Diencephalon (tissue), 1 donor: Measurements from ENCODE around the gene DDAH2. TPM values are rescaled to one million over a fixed set of nuclear protein-coding genes. Genes with fewer than 3 reads are reported as not detected.

Source experiments
- small RNA-seq: library from RNA; depleted of rRNA; stranded (forward); fragments of <200 nt; gene quantifications from one replicate; pipeline ENCODE3, GENCODE V24; 2014
- total RNA-seq: library from RNA; depleted of rRNA; stranded (reverse); fragments of >200 nt; gene quantifications from one replicate; pipeline ENCODE4 v1.2.3, GENCODE V29; 2014

Gene DDAH2
- 86.3 TPM for total RNA-seq

GRCh38 chr6:31728767-31729514 is at the start of gene DDAH2:
TSS of gene DDAH2 (minus strand) at chr6:31729299. CDS start at chr6:31729161, 138 bp downstream.

GRCh38 chr6:31776989-31777666 is 48.0 kb upstream of the DDAH2 start, which contains the start of gene VWA7:
TSS of gene VWA7 (minus strand) at chr6:31777328. CDS start at chr6:31776779, 549 bp downstream.

GRCh38 chr6:31762356-31762755 is 33.3 kb upstream of the DDAH2 start, which contains the start of gene SAPCD1:
TSS of gene SAPCD1 (plus strand) at chr6:31762656. CDS start at chr6:31763055, 399 bp downstream.

GRCh38 chr6:31739639-31740396 is 10.7 kb upstream of the DDAH2 start, which contains the start of gene MSH5:
TSS of gene MSH5 (plus strand) at chr6:31740005. CDS start at chr6:31740467, 462 bp downstream.

GRCh38 chr6:31736021-31736767 is 7.1 kb upstream of the DDAH2 start, which contains the start of gene CLIC1:
TSS of gene CLIC1 (minus strand) at chr6:31736530. CDS start at chr6:31736300, 230 bp downstream.

GRCh38 chr6:31723245-31723979 is 5.7 kb downstream of the DDAH2 start, which contains the start of gene MPIG6B:
TSS of gene MPIG6B (plus strand) at chr6:31723373. CDS start at chr6:31723384, 11 bp downstream.

GRCh38 chr6:31721351-31722020 is 7.6 kb downstream of the DDAH2 start, which contains the start of gene LY6G6C:
TSS of gene LY6G6C (minus strand) at chr6:31721746. CDS start at chr6:31721679, 67 bp downstream.

GRCh38 chr6:31715022-31715958 is 13.8 kb downstream of the DDAH2 start, which contains the start of gene LY6G6D:
TSS of gene LY6G6D (plus strand) at chr6:31715348. CDS start at chr6:31715356, 8 bp downstream.

GRCh38 chr6:31706599-31706998 is 22.5 kb downstream of the DDAH2 start, which contains the start of gene LY6G6F:
TSS of gene LY6G6F (plus strand) at chr6:31706866. CDS start at chr6:31706907, 41 bp downstream.

GRCh38 chr6:31702819-31703716 is 26.0 kb downstream of the DDAH2 start, which contains the start of gene ABHD16A:
TSS of gene ABHD16A (minus strand) at chr6:31703324. CDS start at chr6:31703281, 43 bp downstream.

GRCh38 chr6:31680226-31681134 is 48.6 kb downstream of the DDAH2 start, which contains the start of gene LY6G5C:
TSS of gene LY6G5C (minus strand) at chr6:31681067. CDS start at chr6:31680373, 694 bp downstream.

Small RNA genes within 50 kb of the gene (small RNA-seq; reads per million reads assigned to genes)
- gene LY6G6D (not detected), gene MIR4646 (not detected), gene MSH5-SAPCD1 (not detected), gene RF00019 (not detected), gene RNU6-850P (not detected), gene SAPCD1 (not detected)

Other genes starting within 250 kb of the DDAH2 start
- 0.69 TPM for gene MICB, start 231.2 kb downstream of the DDAH2 start, total RNA-seq
- not detected for gene MCCD1, start 200.3 kb downstream of the DDAH2 start, total RNA-seq
- gene DDX39B, start 187.3 kb downstream of the DDAH2 start, total RNA-seq, result 303 TPM
- gene ATP6V1G2, start 182.7 kb downstream of the DDAH2 start, total RNA-seq, result 69.4 TPM
- 16.1 TPM for gene NFKBIL1, start 181.7 kb downstream of the DDAH2 start, total RNA-seq
- gene LTA, start 157.0 kb downstream of the DDAH2 start, total RNA-seq, result not detected
- 0.23 TPM for gene TNF, start 153.7 kb downstream of the DDAH2 start, total RNA-seq
- gene LTB, start 146.9 kb downstream of the DDAH2 start, total RNA-seq, result 0.46 TPM
- gene LST1, start 143.0 kb downstream of the DDAH2 start, total RNA-seq, result 6.0 TPM
- not detected for gene NCR3, start 136.3 kb downstream of the DDAH2 start, total RNA-seq
- 22.6 TPM for gene AIF1, start 114.1 kb downstream of the DDAH2 start, total RNA-seq
- gene PRRC2A, start 108.6 kb downstream of the DDAH2 start, total RNA-seq, result 48.0 TPM
- 174 TPM for gene BAG6, start 76.6 kb downstream of the DDAH2 start, total RNA-seq
- gene APOM, start 73.4 kb downstream of the DDAH2 start, total RNA-seq, result 0.69 TPM
- 15.9 TPM for gene C6orf47, start 68.5 kb downstream of the DDAH2 start, total RNA-seq
- gene GPANK1, start 64.3 kb downstream of the DDAH2 start, total RNA-seq, result 12.0 TPM
- gene CSNK2B, start 63.2 kb downstream of the DDAH2 start, total RNA-seq, result 70.1 TPM
- 3.7 TPM for gene LY6G5B, start 59.3 kb downstream of the DDAH2 start, total RNA-seq
- 2.5 TPM for gene LY6G5C, start 48.2 kb downstream of the DDAH2 start, total RNA-seq
- 47.5 TPM for gene ABHD16A, start 26.0 kb downstream of the DDAH2 start, total RNA-seq
- gene LY6G6F, start 22.4 kb downstream of the DDAH2 start, total RNA-seq, result not detected
- not detected for gene LY6G6D, start 14.0 kb downstream of the DDAH2 start, total RNA-seq
- gene LY6G6C, start 7.6 kb downstream of the DDAH2 start, total RNA-seq, result not detected
- gene MPIG6B, start 5.9 kb downstream of the DDAH2 start, total RNA-seq, result not detected
- 44.1 TPM for gene CLIC1, start 7.2 kb upstream of the DDAH2 start, total RNA-seq
- gene MSH5, start 10.7 kb upstream of the DDAH2 start, total RNA-seq, result 8.8 TPM
- gene SAPCD1, start 33.4 kb upstream of the DDAH2 start, total RNA-seq, result 2.1 TPM
- 0.69 TPM for gene VWA7, start 48.0 kb upstream of the DDAH2 start, total RNA-seq
- 36.0 TPM for gene VARS1, start 66.5 kb upstream of the DDAH2 start, total RNA-seq
- gene LSM2, start 77.7 kb upstream of the DDAH2 start, total RNA-seq, result 23.3 TPM
- gene HSPA1L, start 86.0 kb upstream of the DDAH2 start, total RNA-seq, result 8.1 TPM
- gene HSPA1A, start 86.2 kb upstream of the DDAH2 start, total RNA-seq, result 190 TPM
- 176 TPM for gene HSPA1B, start 98.4 kb upstream of the DDAH2 start, total RNA-seq
- 18.2 TPM for gene NEU1, start 133.5 kb upstream of the DDAH2 start, total RNA-seq
- not detected for gene SLC44A4, start 149.7 kb upstream of the DDAH2 start, total RNA-seq
- 78.0 TPM for gene EHMT2, start 168.4 kb upstream of the DDAH2 start, total RNA-seq
- 19.4 TPM for gene ZBTB12, start 172.8 kb upstream of the DDAH2 start, total RNA-seq
- gene C2, start 198.4 kb upstream of the DDAH2 start, total RNA-seq, result 5.3 TPM
- gene CFB, start 216.8 kb upstream of the DDAH2 start, total RNA-seq, result 3.2 TPM
- 47.5 TPM for gene NELFE, start 229.7 kb upstream of the DDAH2 start, total RNA-seq
- gene SKIC2, start 229.9 kb upstream of the DDAH2 start, total RNA-seq, result 33.0 TPM
- 8.5 TPM for gene DXO, start 242.8 kb upstream of the DDAH2 start, total RNA-seq